Thyroid gland (tissue), 4 donors: Measurements from ENCODE around the gene SP8. TPM values are rescaled to one million over a fixed set of nuclear protein-coding genes. Genes with fewer than 3 reads are reported as not detected.
"Not testable (repeated sequence)": the region's sequence is repeated elsewhere in the genome, so short reads cannot be mapped to it uniquely, and the experiment has no call there.

Source experiments
- DNase-seq, 2 donors: peaks; one replicate each; pipeline ENCODE4 v3.0.0-alpha.2; 2019
- H3K27ac ChIP-seq, 3 donors: fragments of 200-600 bp; sonication (generic); 1 replicate in 2 of 3; 2 replicates in 1 of 3; pipeline ENCODE4 v1.5.1; 2016 to 2019; ENCODE audit warnings: mild to moderate bottlenecking in 1 of 3, moderate library complexity in 1 of 3
- H3K27me3 ChIP-seq: fragments of 200-600 bp; sonication (generic); one replicate; pipeline ENCODE4 v1.5.1; 2019
- H3K36me3 ChIP-seq, 2 donors: fragments of 200-600 bp; sonication (generic); one replicate each; pipeline ENCODE4 v1.5.1; 2016 to 2019
- H3K4me1 ChIP-seq, 2 donors: fragments of 200-600 bp; sonication (generic); one replicate each; pipeline ENCODE4 v1.5.1; 2017 to 2019
- H3K4me3 ChIP-seq, 3 donors: fragments of 200-600 bp; sonication (generic); replicated peaks in 1 of 3; 1 replicate in 2 of 3; 2 replicates in 1 of 3; pipeline ENCODE4 v1.5.1; 2016; ENCODE audit warnings: mild to moderate bottlenecking in 1 of 3
- H3K9me3 ChIP-seq: fragments of 200-600 bp; sonication (generic); one replicate; pipeline ENCODE4 v1.5.1; 2017
- CTCF ChIP-seq, 6 experiments: fragments of 200-600 bp in 3 of 6; fragments of 450-650 bp in 3 of 6; sonication (generic) in 3 of 6; IDR thresholded peaks; one replicate each; pipeline ENCODE4 v1.5.1; 2016 to 2019; ENCODE audit warnings: antibody characterized with exemption in 6 of 6, mild to moderate bottlenecking in 2 of 6, inconsistent platforms in 1 of 6, moderate library complexity in 1 of 6
- POLR2A ChIP-seq, 2 donors: fragments of 450-650 bp; IDR thresholded peaks; one replicate each; pipeline ENCODE4 v1.6.1; 2017; ENCODE audit warnings: antibody characterized with exemption in 2 of 2, mild to moderate bottlenecking in 2 of 2, moderate library complexity in 1 of 2
- WGBS, 2 donors: methylation state at CpG; one replicate each; pipeline ENCODE4 v1.1.5; 2017; 5-methylcytosine and 5-hydroxymethylcytosine counted together
- intact Hi-C: fragments of 100-400 bp; cut with DNase I; formaldehyde crosslinking; loops from one replicate; pipeline ENCODE4 v1.15.1; 2023
- total RNA-seq, 4 donors: library from RNA; depleted of rRNA; stranded (reverse); fragments of >200 nt; gene quantifications; one replicate each; pipeline ENCODE4 v1.2.3, GENCODE V29; 2016

SP8 gene
- total RNA-seq, result not detected

- no peak for TF ChIP-seq CTCF (IDR thresholded peaks at IDR 0.05)
- no peak for TF ChIP-seq POLR2A (IDR thresholded peaks at IDR 0.05)
- Histone ChIP-seq H3K9me3 (no peaks in the 10 kb centered on the region), H3K27me3 (peaks cover 78% of the 10 kb centered on the region), H3K4me1 (peaks cover 13 to 31% of the 10 kb centered on the region in 2 donors), H3K27ac (no peak within 1 kb of the TSS), H3K36me3 (no peaks in the 10 kb centered on the region), H3K4me3 (peak within 1 kb of the TSS in 1 of 3 donors; percentile 16)
- no peak for DNase-seq
- 8 to 9% methylated on average over 32 to 50 of the region's 50 CpGs for WGBS, 2 donors
- intact Hi-C loops, result no loop called here
Observed at GRCh38 chr7:20786779-20787659, at the start of gene SP8. Gene SP8 (minus strand): TSS chr7:20786886. CDS start chr7:20786798, 88 bp downstream.

GRCh38 chr7:20836424-20836823 is 49.7 kb upstream of the SP8 start:
- H3K27me3 ChIP-seq, H3K27ac ChIP-seq, intact Hi-C loops, H3K4me1 ChIP-seq, H3K9me3 ChIP-seq, H3K36me3 ChIP-seq, DNase-seq, H3K4me3 ChIP-seq: not testable (repeated sequence)
- WGBS, 2 donors, result 85 to 87% methylated on average over 2 of the region's 2 CpGs

GRCh38 chr7:20835111-20835750 is 48.5 kb upstream of the SP8 start:
- Histone ChIP-seq H3K27ac (no peak overlapping the region), H3K9me3 (no peaks in the 10 kb centered on the region), H3K27me3 (no peaks in the 10 kb centered on the region), H3K4me3 (no peak overlapping the region), H3K36me3 (no peaks in the 10 kb centered on the region), H3K4me1 (no peaks in the 10 kb centered on the region)
- intact Hi-C loops, result no loop called here
- TF ChIP-seq POLR2A (IDR thresholded peaks at IDR 0.05) (no peak), CTCF (IDR thresholded peaks at IDR 0.05) (no peak)
- DNase-seq, result no peak
- 89 to 90% methylated on average over 15 of the region's 15 CpGs for WGBS, 2 donors

- Histone ChIP-seq H3K27ac (no peak overlapping the region), H3K36me3 (no peaks in the 10 kb centered on the region), H3K4me1 (no peaks in the 10 kb centered on the region), H3K27me3 (no peaks in the 10 kb centered on the region), H3K9me3 (no peaks in the 10 kb centered on the region), H3K4me3 (no peak overlapping the region)
- intact Hi-C loops, result no loop called here
- no peak for DNase-seq
- TF ChIP-seq POLR2A (IDR thresholded peaks at IDR 0.05), result no peak
- no peak for TF ChIP-seq CTCF (IDR thresholded peaks at IDR 0.05)
Observed at GRCh38 chr7:20834656-20835055, 48.0 kb upstream of the SP8 start.

- TF ChIP-seq POLR2A (IDR thresholded peaks at IDR 0.05) (no peak), CTCF (IDR thresholded peaks at IDR 0.05) (no peak)
- H3K36me3 ChIP-seq, result no peaks in the 10 kb centered on the region
Observed at GRCh38 chr7:20831956-20832355, 45.3 kb upstream of the SP8 start.

More at GRCh38 chr7:20831956-20832355, 45.3 kb upstream of the SP8 start:
- Histone ChIP-seq H3K9me3 (no peaks in the 10 kb centered on the region), H3K4me3 (no peak overlapping the region), H3K27me3 (no peaks in the 10 kb centered on the region), H3K27ac (no peak overlapping the region), H3K4me1 (no peaks in the 10 kb centered on the region)
- DNase-seq, result no peak
- intact Hi-C loops, result no loop called here
